ENCODE measurements around the gene MED14.
"Not testable (repeated sequence)": the region's sequence is repeated elsewhere in the genome, so short reads cannot be mapped to it uniquely, and the experiment has no call there.

Gene MED14

DNA sequence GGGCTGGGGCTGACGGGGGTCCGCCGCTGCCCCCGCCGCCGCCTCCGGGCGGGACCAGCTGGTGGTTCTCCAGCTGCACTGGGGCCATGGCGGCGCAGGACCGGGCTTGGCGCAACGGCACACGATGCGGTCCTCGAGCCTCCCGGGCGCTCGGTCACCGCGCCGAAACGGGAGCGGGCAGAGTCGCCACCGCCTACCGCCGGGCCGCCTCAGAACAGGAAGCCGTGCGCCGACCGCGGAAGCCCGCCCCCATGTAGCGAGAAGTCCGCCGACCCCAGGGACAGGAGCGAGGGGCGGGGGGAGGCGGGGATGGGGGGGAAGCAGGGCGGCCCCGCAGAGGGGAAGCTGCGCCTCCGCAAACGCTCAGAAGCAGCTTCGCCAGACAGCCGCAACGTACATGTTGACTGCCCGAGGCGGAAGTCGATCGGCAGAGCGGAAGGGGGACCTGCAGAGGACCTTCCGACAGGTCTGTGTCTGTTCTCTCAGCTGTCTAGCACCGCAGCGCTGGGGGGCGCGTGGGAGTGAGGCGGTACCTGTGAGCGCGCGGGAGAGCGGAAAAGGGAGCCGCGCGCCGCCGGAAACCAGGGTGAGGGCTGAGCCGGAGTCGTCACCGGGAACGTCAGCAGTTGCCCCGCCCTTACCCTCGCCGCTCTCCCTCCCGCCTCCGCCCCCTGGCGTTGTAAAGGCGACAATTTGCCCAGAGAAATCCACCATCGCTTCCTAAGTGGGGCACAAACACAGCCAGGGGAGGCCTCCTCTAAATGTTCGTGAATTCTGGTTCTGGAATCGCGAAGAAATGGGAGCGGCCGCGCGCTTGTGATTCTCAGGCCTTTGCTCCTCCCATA lies at the start of gene MED14:
Gene MED14, minus strand, starts transcription at position 218 of the 845 bp plus-strand sequence. Its CDS starts 130 bp downstream, at position 88.
- DNase-seq = peak; percentile 89 to 92

GRCh38 chrX:40784516-40785151 lies 49.3 kb upstream of the MED14 start:
- no peak for DNase-seq

DNA sequence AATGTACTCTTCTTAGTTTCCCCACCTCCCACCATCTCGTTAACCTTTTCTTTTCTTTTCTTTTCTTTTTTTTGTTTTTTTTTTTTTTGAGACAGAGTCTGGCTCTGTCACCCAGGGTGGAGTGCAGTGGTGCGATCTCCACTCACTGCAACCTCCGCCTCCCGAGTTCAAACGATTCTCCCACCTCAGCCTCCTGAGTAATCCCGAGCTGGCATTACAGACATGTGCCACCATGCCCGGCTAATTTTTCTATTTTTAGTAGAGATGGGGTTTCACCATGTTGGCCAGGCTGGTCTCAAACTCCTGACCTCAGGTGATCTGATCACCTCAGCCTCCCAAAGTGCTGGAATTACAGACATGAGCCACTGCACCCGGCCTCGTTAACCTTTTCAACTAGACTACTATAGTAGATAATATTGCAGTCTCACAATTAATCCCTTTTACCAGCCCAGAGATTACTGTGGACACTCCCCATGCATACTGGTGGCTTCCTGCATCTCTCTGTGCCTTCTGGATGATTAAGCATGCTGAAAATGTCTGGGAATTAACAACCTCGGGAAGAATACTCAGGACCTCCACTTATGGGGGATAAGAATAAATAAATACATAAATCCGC lies 47.4 kb upstream of the MED14 start:
- DNase-seq = not testable (repeated sequence)

GRCh38 chrX:40780951-40781350 lies 45.6 kb upstream of the MED14 start:
- DNase-seq = no peak

DNA sequence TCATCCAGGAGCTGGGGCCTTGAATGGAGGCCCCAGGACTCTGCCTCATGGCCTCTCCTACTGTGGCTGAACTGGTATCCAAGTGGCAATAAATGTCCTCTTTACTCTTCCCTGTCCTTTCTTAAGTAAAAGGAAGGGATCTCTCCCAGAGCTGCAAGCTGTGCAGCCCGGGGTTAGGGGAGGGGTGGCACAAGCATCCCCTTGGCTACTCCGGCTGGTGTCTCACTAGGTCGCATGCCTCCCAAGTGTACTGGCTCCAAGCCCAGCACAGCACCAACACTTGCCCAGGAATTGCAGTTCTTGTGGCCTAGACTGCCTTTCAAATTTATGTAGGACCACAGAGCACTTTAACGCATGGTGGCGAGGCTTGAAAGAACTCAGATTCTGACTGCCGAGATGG lies 44.7 kb upstream of the MED14 start:
- DNase-seq = no peak

- DNase-seq = no peak
These were observed 43.7 kb upstream of the MED14 start for GRCh38 chrX:40778861-40779575.

DNA sequence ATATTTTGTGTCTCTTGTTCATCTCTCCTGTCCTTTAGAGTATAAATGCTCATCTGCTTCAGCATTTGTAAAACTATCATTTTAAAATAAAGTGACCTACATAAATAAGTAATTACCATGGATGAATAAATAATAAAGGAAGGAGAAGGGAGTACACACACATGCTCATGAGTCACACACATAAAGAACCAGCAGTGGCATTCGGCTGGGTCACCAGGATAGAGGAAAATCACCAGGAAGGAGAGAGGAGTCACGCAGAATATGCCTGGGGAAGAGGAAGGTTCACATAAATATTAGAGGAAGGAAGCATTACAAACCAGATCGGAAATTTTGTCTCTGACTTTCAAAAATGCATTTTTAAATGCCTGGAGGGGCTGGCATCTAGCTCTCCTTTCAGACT lies 38.5 kb upstream of the MED14 start:
- DNase-seq = no peak

GRCh38 chrX:40773188-40773587 lies 37.8 kb upstream of the MED14 start:
- DNase-seq = no peak

GRCh38 chrX:40772290-40772689 lies 36.9 kb upstream of the MED14 start:
- DNase-seq = no peak

- no peak for DNase-seq
These were observed 26.4 kb upstream of the MED14 start for GRCh38 chrX:40761762-40762161.

DNA sequence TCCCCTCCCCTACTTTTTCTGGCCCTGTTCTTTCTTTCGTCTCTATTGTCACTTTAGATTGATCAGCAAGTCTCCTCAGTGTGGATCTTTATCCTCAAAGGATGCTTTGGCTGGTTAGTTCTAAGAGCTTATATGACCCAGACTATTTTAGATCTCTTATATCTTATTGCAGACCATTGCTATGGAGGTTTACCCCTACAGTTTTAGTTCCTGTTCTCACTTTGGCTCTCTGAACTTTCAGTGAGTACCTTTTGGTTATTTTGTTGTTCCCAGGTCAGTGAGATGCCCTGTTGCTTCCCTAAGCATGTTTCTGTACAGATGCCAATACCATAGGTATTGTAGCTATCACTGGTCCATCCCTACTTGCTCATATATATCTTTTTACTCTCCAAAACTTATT lies 24.0 kb upstream of the MED14 start:
- no peak for DNase-seq

DNA sequence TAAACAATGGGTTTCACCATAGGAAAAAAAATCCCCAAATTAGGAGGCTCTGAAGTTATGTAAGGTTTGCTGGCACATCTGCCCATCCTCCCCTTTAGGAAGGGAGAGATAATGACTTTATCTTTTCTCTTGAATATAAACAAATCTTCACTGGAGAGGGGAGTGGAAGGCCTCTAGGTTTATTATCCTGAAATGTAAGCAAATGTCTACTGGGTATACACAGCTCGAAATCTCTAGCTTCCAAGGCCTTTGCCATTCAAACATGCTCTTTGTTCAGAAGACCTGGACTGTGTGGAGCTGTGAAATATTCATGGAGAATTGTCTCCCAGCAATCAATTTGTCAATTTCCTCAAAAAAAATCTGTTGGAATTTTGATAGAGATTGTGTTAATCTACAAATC lies 21.7 kb upstream of the MED14 start:
- DNase-seq = no peak

GRCh38 chrX:40755291-40756249 lies 20.2 kb upstream of the MED14 start:
- DNase-seq = no peak

- DNase-seq = no peak
These were observed 14.5 kb upstream of the MED14 start for GRCh38 chrX:40749681-40750494.

DNA sequence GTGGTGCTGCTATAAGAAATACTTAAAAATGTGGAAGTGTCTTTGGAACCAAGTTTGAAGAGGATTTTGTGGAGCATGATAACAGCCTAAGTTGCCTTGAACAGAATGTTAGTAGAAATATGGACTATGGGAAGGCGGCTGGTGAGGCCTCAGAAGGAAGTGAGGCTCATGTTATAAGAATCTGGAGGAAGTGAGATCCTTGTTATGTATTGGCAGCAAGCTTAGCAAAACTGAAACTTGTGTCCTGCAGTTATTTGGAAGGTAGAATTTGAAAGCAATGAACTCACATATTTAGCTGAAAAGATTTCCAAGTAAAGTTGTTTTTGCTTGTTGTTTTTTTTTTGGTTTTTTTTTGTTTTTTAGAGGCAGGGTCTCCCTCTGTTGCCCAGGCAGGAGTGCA lies 13.6 kb upstream of the MED14 start:
- no peak for DNase-seq

DNA sequence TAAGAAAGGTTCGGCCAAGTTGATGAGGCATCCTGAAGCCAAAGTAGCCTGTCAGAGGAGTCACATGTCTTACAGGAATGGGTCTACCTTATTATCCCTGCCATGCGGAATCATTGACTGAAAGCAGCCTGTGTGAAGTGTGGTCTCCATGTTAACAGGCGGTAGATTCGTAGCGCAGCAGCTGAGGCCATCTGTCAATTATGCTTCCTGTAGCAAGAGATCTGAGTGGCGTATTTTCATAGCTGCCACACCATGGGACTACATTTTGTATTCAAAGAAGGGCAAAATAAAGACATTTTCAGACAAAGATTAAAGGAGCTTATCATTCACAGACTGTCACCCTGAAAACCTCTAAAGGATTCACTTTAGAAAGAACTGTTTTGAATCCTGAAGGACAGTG lies 11.2 kb upstream of the MED14 start:
- DNase-seq = no peak

DNA sequence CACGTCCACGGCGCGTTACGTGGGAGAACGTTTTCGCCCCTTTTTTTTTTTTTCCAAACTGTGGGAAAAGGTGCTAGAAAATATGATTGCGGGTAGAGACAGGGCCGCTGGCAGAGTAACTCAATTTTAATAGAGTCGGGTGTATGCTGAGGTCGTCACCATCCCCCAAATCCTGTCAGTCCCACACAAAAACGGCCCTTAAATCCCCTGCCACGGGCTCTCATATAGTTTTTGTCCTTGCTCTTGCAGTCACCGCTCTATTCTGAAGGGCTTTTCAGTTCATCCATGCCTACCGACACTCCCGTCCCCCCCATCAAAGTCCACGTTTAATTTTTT lies 796 bp upstream of the MED14 start:
- peak in 1 of 2 experiments; percentile 39 for DNase-seq

- DNase-seq = no peak
These were observed 394 bp downstream of the MED14 start for GRCh38 chrX:40734971-40735324.

DNA sequence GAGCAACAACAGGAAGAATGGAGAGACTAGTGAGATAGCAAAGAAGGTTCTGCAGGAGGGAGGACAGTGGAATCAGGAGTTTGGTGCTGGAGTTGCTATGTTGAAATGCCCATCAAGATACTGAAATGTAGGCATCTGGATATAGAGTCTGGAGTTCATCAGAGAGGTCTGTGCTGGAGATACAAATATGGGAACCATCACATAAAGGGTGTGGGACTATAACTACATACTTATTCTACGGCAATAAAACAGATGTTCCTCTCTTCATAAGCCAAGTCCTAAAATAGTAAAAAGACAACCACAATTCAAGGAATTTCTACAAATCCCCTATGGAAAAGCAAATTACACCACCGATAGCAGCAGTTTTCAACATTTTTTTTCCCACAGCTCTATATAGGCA lies 1.6 kb downstream of the MED14 start:
- DNase-seq = no peak

DNA sequence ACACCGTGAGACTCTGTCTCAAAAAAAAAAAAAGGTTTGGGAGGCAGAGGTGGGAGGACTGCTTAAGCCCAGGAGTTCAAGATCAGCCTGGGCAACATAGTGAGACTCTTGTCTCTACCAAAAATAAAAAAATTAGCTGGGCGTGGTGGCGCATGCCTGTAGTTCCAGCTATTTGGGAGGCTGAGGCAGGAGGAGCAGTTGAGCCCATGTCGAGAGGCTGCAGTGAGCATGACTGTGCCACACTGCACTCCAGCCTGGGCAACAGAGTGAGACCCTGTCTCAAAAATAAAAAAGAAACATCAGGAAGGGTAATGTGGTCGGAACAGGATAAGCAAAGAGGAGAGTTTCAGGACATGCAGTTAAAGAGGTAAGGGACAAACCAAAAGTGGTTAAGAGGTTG lies 2.8 kb downstream of the MED14 start:
- not testable (repeated sequence) for DNase-seq

All from NCI-H2081 (cell line).